HepG2 (cell line): Measurements from ENCODE around the gene SLC25A22. TPM values are rescaled to one million over a fixed set of nuclear protein-coding genes. Genes with fewer than 3 reads are reported as not detected.

Experiments
- ATAC-seq: fragments of 200-7000 bp; cut with Tn5 transposase; 3 replicates; pipeline ENCODE4 v1.9.1; 2020; ENCODE audit warnings: mild to moderate bottlenecking, moderate library complexity
- BruUV-seq: library from RNA; stranded (reverse); fragments of 400-500 nt; replicated peaks from 2 replicates; lab custom pipeline; 2021; lab: Mats Ljungman, UMichigan
- CTCF ChIA-PET: fragments of 300-600 bp; formaldehyde crosslinking; extraction: SDS; loops from one replicate; lab custom pipeline; 2021; ENCODE audit warnings: low total read pairs, inconsistent platforms, low intra/inter-chr PET ratio; lab: Yijun Ruan, JAX
- POLR2A ChIA-PET: fragments of 350-600 bp; sonication (Branson Sonifier 250); formaldehyde crosslinking; loops from one replicate; lab custom pipeline; 2020; ENCODE audit warnings: antibody characterized with exemption, inconsistent platforms; lab: Yijun Ruan, JAX
- DNase-seq: peaks from one replicate; pipeline ENCODE4 v3.0.0-alpha.2; 2015; ENCODE audit warnings: low spot score
- FAIRE-seq: peaks from 3 replicates; lab custom pipeline; 2011; peaks lifted over from hg19 to GRCh38; lab: Jason Lieb, UNC
- H2AFZ ChIP-seq: one replicate; pipeline ENCODE4 v1.6.1; 2011; ENCODE audit warnings: low read length, inconsistent platforms
- H3K27ac ChIP-seq: fragments of 300-600 bp; 3 replicates; pipeline ENCODE4 v1.8.0; 2011; ENCODE audit warnings: mixed run types, mild to moderate bottlenecking, mixed read lengths, low read length, inconsistent platforms; ENCODE audit not compliant: insufficient read depth; ENCODE audit errors: extremely low read length
- H3K27me3 ChIP-seq, 2 experiments: fragments of 200-600 bp in 1 of 2; 2 replicates in 1 of 2; 3 replicates in 1 of 2; pipeline versions ENCODE4 v1.6.0 to v1.8.0; 2011; ENCODE audit warnings: low read length in 2 of 2, mild to moderate bottlenecking in 2 of 2, moderate library complexity in 2 of 2, inconsistent platforms in 1 of 2; ENCODE audit not compliant: insufficient read depth in 2 of 2, control insufficient read depth in 1 of 2
- H3K36me3 ChIP-seq, 2 experiments: fragments of 200-600 bp in 1 of 2; replicated peaks in 1 of 2; 2 replicates in 1 of 2; 3 replicates in 1 of 2; pipeline versions ENCODE4 v1.5.1 to v1.8.0; 2011; ENCODE audit warnings: low read length in 2 of 2, inconsistent platforms in 1 of 2; ENCODE audit not compliant: insufficient read depth in 2 of 2, control insufficient read depth in 1 of 2
- H3K4me1 ChIP-seq: 2 replicates; pipeline ENCODE4 v1.5.1; 2012; ENCODE audit warnings: low read length, inconsistent platforms; ENCODE audit not compliant: insufficient read depth
- H3K4me2 ChIP-seq: 2 replicates; pipeline ENCODE4 v1.6.0; 2011; ENCODE audit warnings: low read depth, low read length, inconsistent platforms
- H3K4me3 ChIP-seq, 3 experiments: fragments of 200-600 bp in 1 of 3; sonication (generic), shearing (Covaris generic) in 1 of 3; replicated peaks in 1 of 3; 2 replicates each; pipeline ENCODE4 v1.5.1; 2011 to 2016; ENCODE audit warnings: low read length in 3 of 3, inconsistent platforms in 2 of 3, low read depth in 2 of 3, mild to moderate bottlenecking in 2 of 3, control low read depth in 1 of 3, mixed read lengths in 1 of 3; ENCODE audit not compliant: insufficient read depth in 1 of 3
- H3K79me2 ChIP-seq: one replicate; pipeline ENCODE4 v1.6.1; 2011; ENCODE audit warnings: low read length, inconsistent platforms; ENCODE audit not compliant: insufficient read depth
- H3K9ac ChIP-seq: 2 replicates; pipeline ENCODE4 v1.6.0; 2011; ENCODE audit warnings: mild to moderate bottlenecking, low read depth, low read length, inconsistent platforms; ENCODE audit not compliant: insufficient read depth
- H3K9me3 ChIP-seq: 2 replicates; pipeline ENCODE4 v1.5.1; 2012; ENCODE audit warnings: mild to moderate bottlenecking, low read length
- H4K20me1 ChIP-seq: 2 replicates; pipeline ENCODE4 v1.6.0; 2011; ENCODE audit warnings: inconsistent platforms, mild to moderate bottlenecking, low read length, moderate library complexity; ENCODE audit not compliant: insufficient read depth
- AGO2 ChIP-seq: fragments of 200-400 bp; formaldehyde crosslinking; optimal IDR thresholded peaks from 2 replicates; pipeline ENCODE3; 2017; ENCODE audit warnings: mild to moderate bottlenecking, low read depth, low read length, moderate library complexity
- HOXA3 ChIP-seq: sonication (generic); formaldehyde crosslinking; IDR thresholded peaks from 2 replicates; pipeline ENCODE4 v1.5.0; 2020; ENCODE audit warnings: missing genetic modification reagents
- ISX ChIP-seq: sonication (generic); formaldehyde crosslinking; conservative IDR thresholded peaks from 2 replicates; pipeline ENCODE4 v1.5.0; 2020; ENCODE audit warnings: missing genetic modification reagents
- PLSCR1 ChIP-seq: sonication (generic); formaldehyde crosslinking; IDR thresholded peaks from 2 replicates; pipeline ENCODE4 v1.5.0; 2020; ENCODE audit warnings: missing genetic modification reagents, mild to moderate bottlenecking, borderline replicate concordance
- RBFOX2 ChIP-seq: fragments of 200-400 bp; formaldehyde crosslinking; IDR thresholded peaks from 2 replicates; pipeline ENCODE4 v1.6.1; 2017; ENCODE audit warnings: low read depth, mild to moderate bottlenecking, low read length
- TIGD3 ChIP-seq: sonication (generic); formaldehyde crosslinking; IDR thresholded peaks from 2 replicates; pipeline ENCODE4 v1.5.1; 2020; ENCODE audit warnings: mild to moderate bottlenecking, missing genetic modification reagents, borderline replicate concordance
- U2AF2 ChIP-seq: fragments of 200-400 bp; formaldehyde crosslinking; IDR thresholded peaks from 2 replicates; pipeline ENCODE4 v1.6.1; 2017; ENCODE audit warnings: low read depth, mild to moderate bottlenecking, low read length
- WGBS: methylation state at CpG from one replicate; pipeline ENCODE4 v1.1.6; 2017; ENCODE audit warnings: low lambda C conversion rate; 5-methylcytosine and 5-hydroxymethylcytosine counted together
- in situ Hi-C: cut with HindIII; loops from 2 replicates; pipeline ENCODE4 v1.10.0; 2017; ENCODE audit warnings: low pct_unique_long_range_greater_than_20kb; ENCODE audit not compliant: extremely low pct_ligation_motif_present
- intact Hi-C: fragments of 100-400 bp; cut with micrococcal nuclease; formaldehyde crosslinking; loops from one replicate; pipeline ENCODE4 v1.10.0; 2022; ENCODE audit not compliant: unreplicated experiment
- polyA plus RNA-seq, 8 experiments: library from polyadenylated mRNA; depleted of rRNA in 3 of 8; stranded (reverse) in 7 of 8; unstranded in 1 of 8; fragments of >200 nt; fragmentation: Illumina TruSeq in 4 of 8; extraction: Trizol in 4 of 8; gene quantifications; 2 replicates each; pipeline versions ENCODE4 v1.2.1 to v1.2.3, GENCODE V29; 2011 to 2016; ENCODE audit warnings: low read depth in 4 of 8, missing spikeins in 1 of 8, mixed read lengths in 1 of 8; ENCODE audit not compliant: insufficient read depth in 1 of 8
- total RNA-seq, 5 experiments: library from RNA; depleted of rRNA; stranded (reverse); fragments of >200 nt; fragmentation: Illumina TruSeq; extraction: Trizol; gene quantifications; 2 replicates each; pipeline ENCODE4 v1.2.3, GENCODE V29; 2016; ENCODE audit warnings: low read depth in 1 of 5

SLC25A22 gene
- total and polyA plus RNA-seq, 2 of the 13 experiments (the other 11 are each of a cell fraction or from before 2014, with no cell fraction given), result 12.4 to 19.2 TPM

- TF ChIP-seq TIGD3 (CRISPR knock-in tag), result no peak
- no peak for TF ChIP-seq U2AF2
- TF ChIP-seq, all 625 proteins: peak for 0
Observed at GRCh38 chr11:824942-825341, 26.9 kb upstream of the SLC25A22 start (continued).

GRCh38 chr11:824292-824880, 26.3 kb upstream of the SLC25A22 start:
- H3K27me3 ChIP-seq, result no peaks in the 10 kb centered on the region; a peak in 1 of 5 replicates
- TF ChIP-seq RBFOX2, result peak; percentile 72
- no peak for TF ChIP-seq PLSCR1 (CRISPR knock-in tag)
- peak; percentile 21 for TF ChIP-seq AGO2
- TF ChIP-seq ISX (CRISPR knock-in tag), result no peak
- 0 out of 2 replicates have a peak, but pooled peaks have one; percentile 12 for TF ChIP-seq HOXA3 (CRISPR knock-in tag)
- TF ChIP-seq, all 625 proteins: peak for 3
- ATAC-seq, result no peak
- H3K4me1 ChIP-seq, result peaks cover 55% of the 10 kb centered on the region
- no peak overlapping the region for H2AFZ ChIP-seq
- intact Hi-C loops, result no loop called here
- H3K9me3 ChIP-seq, result no peaks in the 10 kb centered on the region
- peaks cover 8 to 22% of the 10 kb centered on the region in 2 experiments; a peak in 4 of 5 replicates for H3K36me3 ChIP-seq
- BruUV-seq, result no TSS peak
- in situ Hi-C loops, result no loop called here
- ChIA-PET CTCF (no interaction called here), POLR2A (interaction anchor here (1.1 to 11.6 kb wide), 3 partner anchors 15 to 118 kb away, joined by 3 to 141 read pairs (median 5); partner anchors contain the start of genes EPS8L2, POLR2L, RPLP2 and TSPAN4)
- H3K9ac ChIP-seq, result no peak overlapping the region
- no peak overlapping the region for H3K4me3 ChIP-seq
- no peak for FAIRE-seq
- H3K79me2 ChIP-seq, result peaks cover 20% of the 10 kb centered on the region
- WGBS, result 98% methylated on average over 31 of the region's 59 CpGs
- H4K20me1 ChIP-seq, result peaks cover 20% of the 10 kb centered on the region
- H3K4me2 ChIP-seq, result no peak overlapping the region
- no peak for DNase-seq
- no peak overlapping the region for H3K27ac ChIP-seq
